HS-5 (cell line): ENCODE results near the gene C1QTNF9.
"Not testable (repeated sequence)": the region's sequence is repeated elsewhere in the genome, so short reads cannot be mapped to it uniquely, and the experiment has no call there.

Experiments
- DNase-seq: peaks from one replicate; pipeline ENCODE4 v3.0.0-alpha.2; 2012; ENCODE audit warnings: low read depth

The C1QTNF9 gene

GRCh38 chr13:24323036-24323738 lies 13.8 kb downstream of the C1QTNF9 start:
- no peak for DNase-seq

GRCh38 chr13:24323739-24324075 lies 14.3 kb downstream of the C1QTNF9 start:
- no peak for DNase-seq

GRCh38 chr13:24327598-24327997 lies 18.2 kb downstream of the C1QTNF9 start:
- DNase-seq = not testable (repeated sequence)

- no peak for DNase-seq
Measured at GRCh38 chr13:24328145-24328544, 18.8 kb downstream of the C1QTNF9 start.

- no peak for DNase-seq
Measured at GRCh38 chr13:24338721-24339120, 29.3 kb downstream of the C1QTNF9 start.

- DNase-seq = no peak
Measured at GRCh38 chr13:24339937-24340607, 30.7 kb downstream of the C1QTNF9 start.

- no peak for DNase-seq
Measured at GRCh38 chr13:24340608-24340955, 31.2 kb downstream of the C1QTNF9 start.

- DNase-seq = peak; percentile 5
Measured at GRCh38 chr13:24341439-24341838, 32.1 kb downstream of the C1QTNF9 start.

- DNase-seq = no peak
Measured at GRCh38 chr13:24348385-24348784, 39.0 kb downstream of the C1QTNF9 start.

- no peak for DNase-seq
Measured at GRCh38 chr13:24348797-24349515, 39.6 kb downstream of the C1QTNF9 start.

GRCh38 chr13:24349778-24350664 lies 40.6 kb downstream of the C1QTNF9 start:
- DNase-seq = not testable (repeated sequence)

- DNase-seq = no peak
Measured at GRCh38 chr13:24351423-24351822, 42.0 kb downstream of the C1QTNF9 start.

GRCh38 chr13:24353736-24354135 lies 44.4 kb downstream of the C1QTNF9 start:
- no peak for DNase-seq

GRCh38 chr13:24355103-24355502 lies 45.7 kb downstream of the C1QTNF9 start:
- no peak for DNase-seq

GRCh38 chr13:24356270-24356669 lies 46.9 kb downstream of the C1QTNF9 start:
- no peak for DNase-seq

GRCh38 chr13:24356837-24357236 lies 47.5 kb downstream of the C1QTNF9 start:
- DNase-seq = no peak

- no peak for DNase-seq
Measured at GRCh38 chr13:24357756-24358155, 48.4 kb downstream of the C1QTNF9 start.

GRCh38 chr13:24358836-24359235 lies 49.5 kb downstream of the C1QTNF9 start:
- DNase-seq = not testable (repeated sequence)

GRCh38 chr13:24359252-24359651 lies 49.9 kb downstream of the C1QTNF9 start:
- DNase-seq = not testable (repeated sequence)

GRCh38 chr13:24360106-24360505 lies 50.7 kb downstream of the C1QTNF9 start:
- DNase-seq = no peak

- no peak for DNase-seq
Measured at GRCh38 chr13:24361113-24361512, 51.7 kb downstream of the C1QTNF9 start.

GRCh38 chr13:24361852-24362366 lies 52.5 kb downstream of the C1QTNF9 start:
- DNase-seq = no peak
